Activated T-cell treated with anti-CD3 and anti-CD28 coated beads for 48 hours (primary cell): Measurements from ENCODE around the gene GDAP1L1.
"Not testable (repeated sequence)": the region's sequence is repeated elsewhere in the genome, so short reads cannot be mapped to it uniquely, and the experiment has no call there.

Source experiments
- DNase-seq: peaks from one replicate; pipeline ENCODE4 v3.0.0-alpha.2; 2020; ENCODE audit warnings: low read depth

Gene GDAP1L1

GRCh38 chr20:44255942-44256341, 8.8 kb downstream of the GDAP1L1 start:
- DNase-seq = no peak

- DNase-seq = no peak
Observed at GRCh38 chr20:44256961-44257360, 9.9 kb downstream of the GDAP1L1 start.

- no peak for DNase-seq
Observed at GRCh38 chr20:44258226-44258890, 11.2 kb downstream of the GDAP1L1 start.

- DNase-seq = no peak
Observed at GRCh38 chr20:44264287-44264686, 17.2 kb downstream of the GDAP1L1 start.

- DNase-seq = no peak
Observed at GRCh38 chr20:44268802-44269201, 21.7 kb downstream of the GDAP1L1 start.

- DNase-seq = no peak
Observed at GRCh38 chr20:44271915-44272663, 25.0 kb downstream of the GDAP1L1 start.

- DNase-seq = no peak
Observed at GRCh38 chr20:44273231-44274215, 26.4 kb downstream of the GDAP1L1 start.

- no peak for DNase-seq
Observed at GRCh38 chr20:44274303-44275017, 27.4 kb downstream of the GDAP1L1 start.

- DNase-seq = no peak
Observed at GRCh38 chr20:44279228-44279627, 32.1 kb downstream of the GDAP1L1 start.

GRCh38 chr20:44280387-44280786, 33.3 kb downstream of the GDAP1L1 start:
- no peak for DNase-seq

- DNase-seq = no peak
Observed at GRCh38 chr20:44282192-44282591, 35.1 kb downstream of the GDAP1L1 start.

GRCh38 chr20:44284032-44284431, 36.9 kb downstream of the GDAP1L1 start:
- DNase-seq = no peak

GRCh38 chr20:44287272-44288097, 40.4 kb downstream of the GDAP1L1 start:
- DNase-seq = no peak

- DNase-seq = no peak
Observed at GRCh38 chr20:44288252-44288651, 41.1 kb downstream of the GDAP1L1 start.

GRCh38 chr20:44291754-44292153, 44.6 kb downstream of the GDAP1L1 start:
- DNase-seq = no peak

- DNase-seq = no peak
Observed at GRCh38 chr20:44296011-44296410, 48.9 kb downstream of the GDAP1L1 start.

- DNase-seq = no peak
Observed at GRCh38 chr20:44297721-44298120, 50.6 kb downstream of the GDAP1L1 start.

- DNase-seq = not testable (repeated sequence)
Observed at GRCh38 chr20:44299011-44299535, 52.0 kb downstream of the GDAP1L1 start.

GRCh38 chr20:44301285-44301684, 54.2 kb downstream of the GDAP1L1 start:
- no peak for DNase-seq

- no peak for DNase-seq
Observed at GRCh38 chr20:44302026-44302669, 55.0 kb downstream of the GDAP1L1 start.
